EH (cell line): Measurements from ENCODE around the gene SERTAD1.
"Not testable (repeated sequence)": the region's sequence is repeated elsewhere in the genome, so short reads cannot be mapped to it uniquely, and the experiment has no call there.

ENCODE experiments used
- DNase-seq: peaks from one replicate; pipeline ENCODE4 v3.0.0-alpha.2; 2015; ENCODE audit warnings: low read depth

The SERTAD1 gene

DNA sequence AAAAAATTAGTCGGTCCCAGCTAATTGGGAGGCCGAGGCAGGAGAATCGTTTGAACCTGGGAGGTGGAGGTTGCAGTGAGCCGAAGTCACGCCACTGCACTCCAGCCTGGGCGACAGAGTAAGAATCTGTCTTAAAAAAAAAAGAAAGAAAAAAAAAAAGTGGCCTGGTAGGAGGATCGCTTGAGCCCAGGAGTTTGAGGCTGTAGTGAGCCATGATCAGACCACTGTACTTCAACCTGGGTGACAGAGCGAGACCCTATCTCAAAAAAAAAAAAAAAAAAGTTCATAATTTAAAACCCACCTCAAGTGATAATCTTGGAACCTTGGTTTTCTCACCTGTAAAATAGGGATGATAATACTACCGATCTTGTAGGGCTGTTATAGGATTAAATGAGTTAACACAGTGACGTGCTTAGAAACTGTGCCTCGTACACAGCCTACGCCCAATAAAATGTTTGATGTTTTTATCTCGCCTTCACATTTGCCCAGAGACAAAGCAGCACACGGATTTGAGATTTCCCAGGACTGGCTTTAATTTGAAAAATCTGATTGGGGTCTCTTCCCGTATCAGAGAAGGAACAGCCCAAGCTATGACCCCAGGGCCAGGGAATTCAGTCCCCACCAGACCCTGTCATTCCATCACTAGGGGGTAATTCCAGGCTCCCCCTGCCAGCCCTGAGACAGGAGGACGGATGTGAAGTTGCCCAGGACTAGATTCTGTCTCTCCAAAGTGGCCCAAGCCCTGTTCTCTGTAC, 3.6 kb downstream of the SERTAD1 start:
- no peak for DNase-seq

DNA sequence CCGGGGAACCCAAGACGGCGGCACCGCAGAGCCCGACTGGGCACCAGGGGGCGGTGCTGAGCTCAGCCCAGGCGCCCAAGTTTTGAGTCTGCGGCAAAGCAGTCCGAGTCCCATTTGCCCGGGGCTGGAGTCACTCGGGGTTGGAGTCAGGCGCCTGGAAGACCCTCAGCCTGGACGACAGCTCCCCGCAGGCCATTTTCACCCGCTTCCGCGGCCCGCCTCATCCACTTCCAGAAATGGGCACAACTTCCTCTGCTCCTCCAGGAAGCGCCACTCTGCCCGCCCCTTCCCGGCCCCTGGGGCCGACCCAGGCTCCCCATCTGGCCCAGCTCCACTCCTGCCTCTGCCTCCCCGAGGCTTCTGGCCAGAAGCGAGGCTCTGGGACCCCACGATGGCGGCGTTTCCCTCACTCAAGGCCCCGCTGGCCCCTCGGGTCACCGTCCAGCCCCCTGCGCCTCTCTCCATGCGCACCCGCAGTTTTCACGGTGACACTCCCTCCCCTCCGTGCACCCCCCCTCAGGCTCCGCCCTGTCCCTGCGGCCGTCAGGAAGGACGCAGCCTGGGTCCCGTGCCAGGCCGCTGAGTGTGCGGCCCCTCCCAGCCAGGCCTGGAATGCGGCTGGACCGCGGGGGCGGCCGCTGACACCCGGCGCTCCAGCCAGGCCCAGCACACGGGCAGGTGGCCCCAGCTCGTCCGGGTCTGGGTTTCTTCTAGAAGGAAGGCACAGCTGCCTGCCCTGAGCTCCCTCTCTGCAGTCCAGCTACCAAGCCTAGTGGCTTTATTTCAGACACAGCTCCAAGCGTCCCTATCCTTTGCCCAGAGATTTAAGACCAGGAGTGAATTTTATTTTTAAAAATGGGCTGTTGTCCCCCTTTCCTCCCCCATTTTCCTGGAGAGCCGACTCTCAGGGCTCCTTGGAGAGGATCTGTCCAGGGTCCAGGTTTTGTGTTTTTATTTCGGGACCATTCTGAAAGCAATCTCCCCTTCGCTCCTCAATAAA, 4.7 kb downstream of the SERTAD1 start:
- DNase-seq = peak; percentile 93

DNA sequence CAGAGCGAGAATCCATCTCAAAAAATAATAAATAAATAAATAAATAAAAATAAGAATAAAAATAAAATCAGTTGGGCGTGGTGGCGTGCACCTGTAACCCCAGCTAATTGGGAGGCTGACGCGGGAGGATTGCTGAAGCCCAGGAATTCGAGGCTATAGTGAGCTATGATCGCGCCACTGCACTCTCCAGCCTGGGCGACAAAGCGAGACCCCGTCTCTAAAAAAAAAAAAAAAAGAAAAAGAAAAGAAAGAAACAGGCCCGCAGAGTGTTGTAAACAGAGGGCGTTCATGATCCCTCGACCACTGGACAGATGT, 5.4 kb downstream of the SERTAD1 start:
- DNase-seq = no peak

DNA sequence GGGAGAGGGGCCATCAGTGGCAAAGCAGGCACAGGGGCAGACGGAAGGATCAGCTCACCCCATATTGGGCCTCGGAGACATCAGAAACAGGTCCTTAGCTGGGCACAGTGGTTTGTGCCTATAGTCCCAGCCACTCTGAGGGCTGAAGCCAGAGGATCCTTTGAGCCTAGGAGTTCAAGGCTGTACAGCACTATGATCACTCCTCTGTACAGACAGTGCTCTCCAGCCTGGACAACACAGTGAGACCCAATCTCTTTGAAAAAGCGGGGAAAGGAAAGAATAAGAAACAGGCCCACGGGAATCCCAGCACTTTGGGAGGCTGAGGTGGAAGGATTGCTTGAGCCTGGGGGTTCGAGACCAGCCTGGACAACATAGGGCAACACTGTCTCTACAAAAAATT, 6.0 kb downstream of the SERTAD1 start:
- DNase-seq = no peak

GRCh38 chr19:40419066-40419612, 6.7 kb downstream of the SERTAD1 start:
- DNase-seq = no peak

DNA sequence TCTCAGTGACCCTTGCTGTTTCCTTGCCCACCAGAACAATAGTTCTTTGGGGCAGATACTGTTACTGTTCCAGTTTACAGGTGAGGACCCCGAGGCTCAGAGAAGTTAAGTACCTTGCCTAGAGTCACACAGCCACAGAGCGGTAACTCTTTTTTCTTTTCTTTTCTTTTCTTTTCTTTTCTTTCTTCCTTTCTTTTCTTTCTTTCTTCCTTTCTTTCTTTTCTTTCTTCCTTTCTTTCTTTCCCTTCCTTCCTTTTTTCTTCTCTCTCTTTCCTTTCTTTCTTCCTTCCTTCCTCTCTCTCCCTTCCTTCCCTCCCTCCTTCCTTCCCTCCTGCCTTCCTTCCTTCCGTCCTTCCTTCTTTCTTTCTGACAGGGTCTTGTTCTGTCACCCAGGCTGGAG, 7.8 kb downstream of the SERTAD1 start:
- DNase-seq = no peak

DNA sequence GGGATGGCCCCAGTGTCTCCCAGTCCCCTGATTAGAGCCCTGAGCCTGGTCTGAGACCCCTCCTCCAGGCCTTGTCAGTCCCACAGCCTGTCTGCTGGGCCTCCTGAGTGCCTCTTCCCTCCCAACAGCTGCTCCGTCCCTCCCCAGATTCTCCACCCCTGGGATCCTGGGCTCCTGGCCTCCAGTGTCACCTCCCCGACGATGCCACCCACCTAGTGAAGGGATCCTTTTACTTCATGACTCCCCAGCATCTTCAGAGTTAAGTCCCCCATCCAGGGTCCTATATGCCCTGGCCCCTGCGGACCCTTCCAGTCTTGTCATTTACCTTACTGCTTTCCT, 8.2 kb downstream of the SERTAD1 start:
- no peak for DNase-seq

DNA sequence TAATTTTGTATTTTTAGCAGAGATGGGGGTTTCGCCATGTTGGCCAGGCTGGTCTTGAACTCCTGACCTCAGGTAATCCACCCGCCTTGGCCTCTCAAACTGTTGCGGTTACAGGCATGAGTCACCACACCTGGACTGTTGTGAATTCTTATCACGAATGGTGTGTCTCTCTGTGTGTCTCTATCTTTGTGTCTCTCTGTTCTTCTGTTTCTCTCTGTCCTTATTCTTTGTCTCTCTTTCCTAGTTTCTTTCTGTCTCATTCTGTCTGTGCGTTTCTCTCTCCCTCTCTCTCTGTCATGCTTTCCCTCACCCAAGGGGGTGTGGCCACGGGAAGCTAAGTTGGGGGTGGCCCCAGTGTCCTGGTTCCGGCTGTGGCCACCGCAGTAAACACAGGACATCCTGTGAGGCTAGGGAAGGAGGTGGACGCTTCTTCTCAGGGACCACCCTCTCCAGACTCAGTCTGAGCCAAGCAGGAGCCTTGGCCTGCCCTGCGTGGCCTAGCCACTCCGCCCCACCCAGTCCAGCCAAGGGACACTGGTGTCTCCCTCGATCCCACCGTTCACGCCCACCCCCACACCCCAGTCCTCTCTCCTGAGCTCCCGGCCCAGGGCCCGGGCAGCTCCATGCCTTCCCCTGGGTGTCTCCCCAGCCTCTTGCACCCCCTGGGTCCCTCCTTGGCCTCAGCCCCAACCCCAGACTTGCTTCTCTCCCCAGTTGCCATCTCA, 8.7 kb downstream of the SERTAD1 start:
- peak; percentile 63 for DNase-seq

- DNase-seq = no peak
These were observed 10.0 kb downstream of the SERTAD1 start for GRCh38 chr19:40415768-40416167.

DNA sequence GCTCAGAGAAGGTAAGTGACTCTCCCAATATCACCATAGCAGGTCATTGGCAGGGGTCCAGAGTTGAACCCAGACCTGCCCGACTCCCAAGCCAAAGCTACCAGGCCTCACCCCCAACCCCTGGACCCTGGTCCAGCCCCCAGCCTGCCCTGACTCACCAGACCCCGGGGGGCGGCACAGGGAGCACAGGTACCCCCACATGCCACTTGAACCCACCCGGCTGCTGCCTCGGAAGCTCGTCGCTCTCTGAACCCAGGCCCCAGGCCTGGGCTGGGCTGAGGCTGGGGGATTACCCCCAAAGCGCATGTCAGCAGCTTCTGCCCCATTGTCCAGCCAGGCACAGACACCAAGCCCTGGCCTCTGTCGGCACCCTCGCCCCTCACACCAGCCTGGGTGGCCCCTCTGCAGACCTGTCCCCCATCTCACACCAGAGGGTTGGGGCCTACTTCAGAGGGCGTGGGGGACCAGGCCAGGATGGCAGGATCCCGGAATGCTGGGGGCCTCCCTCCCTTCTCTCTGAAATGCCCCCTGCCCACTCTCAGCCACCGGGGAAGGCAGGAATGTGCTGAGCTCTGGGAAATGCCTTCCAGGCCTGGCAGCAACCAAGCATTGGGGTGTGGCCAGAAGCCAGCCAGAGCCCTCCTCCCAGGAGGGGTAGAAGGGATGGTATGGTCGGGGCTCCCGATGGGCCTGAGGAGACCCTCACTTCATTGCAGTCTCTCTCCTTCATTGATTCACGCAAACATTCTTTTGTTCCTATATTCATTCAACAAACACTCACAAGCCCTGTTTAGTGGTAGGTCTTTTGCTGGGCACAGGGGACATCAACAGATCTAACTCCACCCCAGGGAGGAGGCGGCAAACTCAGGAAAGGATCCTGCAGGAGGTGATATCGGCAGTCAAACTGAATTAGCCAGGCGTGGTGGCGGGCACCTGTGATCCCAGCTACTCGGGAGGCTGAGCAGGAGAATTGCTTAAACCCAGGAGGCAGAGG, 11.0 kb downstream of the SERTAD1 start:
- no peak for DNase-seq

- no peak for DNase-seq
These were observed 12.4 kb downstream of the SERTAD1 start, which contains the start of gene PRX for GRCh38 chr19:40413291-40413845. PRX (minus strand) TSS chr19:40413378; CDS start chr19:40407932, 5,446 bp downstream.

DNA sequence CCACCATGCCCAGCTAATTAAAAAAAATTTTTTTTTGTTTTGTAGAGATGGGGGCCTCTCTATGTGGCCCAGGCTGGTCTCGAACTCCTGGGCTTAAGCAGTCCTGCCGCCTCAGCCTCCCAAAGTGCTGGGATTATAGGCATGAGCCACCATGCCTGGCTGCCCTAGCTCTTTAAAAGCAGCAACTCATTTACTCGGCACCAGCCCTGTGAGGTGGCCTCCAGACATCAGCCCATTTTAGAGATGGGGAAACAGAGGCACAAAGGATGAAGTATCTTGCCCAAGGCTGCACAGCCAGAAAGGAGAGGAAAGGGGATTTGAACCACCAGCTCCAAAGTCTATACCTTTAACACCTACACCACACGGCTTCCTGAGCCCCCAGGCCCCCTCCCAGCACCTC, 12.9 kb downstream of the SERTAD1 start:
- no peak for DNase-seq

DNA sequence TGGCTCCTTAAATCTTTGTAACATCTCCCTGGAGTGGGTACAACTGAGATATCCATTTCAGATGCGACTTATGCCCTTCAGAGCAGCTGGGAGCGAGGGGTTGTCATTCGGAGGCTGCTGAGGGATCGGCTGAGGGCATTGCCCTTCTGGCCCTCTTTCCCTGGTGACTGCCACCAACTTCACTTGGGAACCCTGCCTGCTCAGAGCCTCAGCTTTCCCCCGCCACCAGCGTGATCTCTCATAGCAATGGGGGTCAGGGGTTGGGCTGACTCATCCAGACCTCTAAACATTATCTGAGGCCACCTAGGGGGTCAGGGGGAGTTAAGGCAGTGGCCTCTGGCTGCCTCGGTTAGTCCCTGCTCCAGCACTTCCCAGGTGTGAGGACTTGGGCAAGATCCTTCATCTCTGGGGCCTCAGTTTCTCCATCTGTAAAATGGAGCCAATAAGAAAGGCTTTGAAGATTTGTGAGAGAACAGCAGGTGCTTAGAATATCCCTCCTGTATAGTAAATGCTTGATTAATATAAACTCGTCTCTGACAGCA, 13.8 kb downstream of the SERTAD1 start:
- no peak for DNase-seq

DNA sequence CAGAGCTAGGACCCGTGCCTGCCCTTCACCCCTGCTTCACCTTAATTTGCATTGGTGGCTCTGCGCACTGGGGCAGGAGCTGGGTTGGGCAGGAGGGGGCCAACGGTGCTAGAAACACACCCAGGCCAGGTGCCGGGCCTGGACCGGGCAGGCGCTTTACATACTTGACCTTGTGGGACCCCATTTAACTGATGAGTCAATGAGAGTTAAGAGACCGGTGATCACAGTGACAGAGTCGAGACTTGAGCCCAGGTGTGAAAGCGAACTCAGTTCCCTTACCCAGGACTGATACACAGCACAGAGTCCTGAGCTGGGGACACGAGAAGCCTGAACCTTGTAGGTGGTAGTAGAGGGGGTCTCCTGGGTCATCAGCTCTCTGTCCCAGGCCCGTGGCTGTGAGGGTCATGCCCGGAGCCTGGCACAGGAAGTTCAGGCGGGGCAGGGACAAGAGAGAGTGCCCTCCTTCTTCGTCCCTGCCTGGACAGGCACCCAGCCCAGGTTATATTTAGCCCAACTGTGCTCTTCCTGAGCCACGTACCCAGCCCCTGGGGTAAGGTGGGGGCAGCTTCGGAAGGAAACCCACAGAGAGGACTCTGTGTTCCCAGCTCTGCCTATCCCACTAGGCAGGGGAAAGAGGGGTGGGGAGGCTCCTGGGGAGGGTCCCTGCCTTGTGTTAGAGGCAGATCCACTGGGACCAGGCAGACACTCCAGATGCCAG, 14.5 kb downstream of the SERTAD1 start:
- DNase-seq = peak; percentile 23

- no peak for DNase-seq
These were observed 15.8 kb downstream of the SERTAD1 start for GRCh38 chr19:40410030-40410389.

GRCh38 chr19:40408598-40408925, 17.2 kb downstream of the SERTAD1 start:
- DNase-seq = not testable (repeated sequence)

- DNase-seq = no peak
These were observed 17.8 kb downstream of the SERTAD1 start for GRCh38 chr19:40407714-40408597.

- peak; percentile 91 for DNase-seq
These were observed 22.4 kb downstream of the SERTAD1 start for GRCh38 chr19:40403262-40403984.
